HTERT RPE-1 (cell line): ENCODE measurements around the gene HBEGF.

ENCODE experiments used
- in situ Hi-C: fragments of 300-500 bp; cut with MboI; formaldehyde crosslinking; loops from 4 replicates; pipeline ENCODE4 v1.14.3; 2020; ENCODE audit warnings: low sequenced_read_pairs

The HBEGF gene

DNA sequence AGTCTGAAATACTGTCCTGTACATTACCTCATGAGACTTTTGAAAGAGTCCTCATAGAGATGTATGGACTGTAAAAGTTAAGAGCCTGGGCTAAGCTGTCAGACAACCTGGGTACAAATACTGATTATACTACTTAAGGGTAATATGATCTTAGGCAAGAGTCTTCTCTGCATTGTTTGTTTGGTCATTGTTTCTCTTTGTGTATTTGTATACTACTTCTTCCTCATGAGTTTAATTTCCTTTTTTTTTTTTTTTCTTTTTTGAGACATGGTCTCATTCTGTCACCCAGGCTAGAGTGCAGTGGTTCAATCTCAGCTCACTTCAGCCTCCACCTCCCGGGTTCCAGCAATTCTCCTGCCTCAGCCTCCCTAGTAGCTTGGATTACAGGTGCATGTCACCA lies 40.9 kb downstream of the HBEGF start:
- in situ Hi-C loops = no loop called here

DNA sequence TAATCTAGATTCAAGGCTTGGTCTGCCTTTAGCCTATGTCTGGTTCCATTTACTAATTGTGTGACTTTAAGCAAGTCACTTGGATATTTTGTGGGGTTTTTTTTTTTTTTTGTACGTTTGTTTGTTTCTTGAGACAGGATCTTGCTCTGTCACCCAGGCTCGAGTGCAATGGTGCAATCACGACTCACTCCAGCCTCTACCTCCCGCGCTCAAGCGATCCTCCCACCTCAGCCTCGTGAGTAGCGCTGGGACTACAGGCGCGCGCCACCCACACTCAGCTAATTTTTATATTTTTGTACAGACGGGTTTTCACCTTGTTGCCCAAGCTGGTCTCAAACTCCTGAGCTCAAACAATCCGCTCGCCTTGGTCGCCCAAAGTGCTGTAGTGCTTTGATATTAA lies 42.4 kb downstream of the HBEGF start:
- in situ Hi-C loops = no loop called here

DNA sequence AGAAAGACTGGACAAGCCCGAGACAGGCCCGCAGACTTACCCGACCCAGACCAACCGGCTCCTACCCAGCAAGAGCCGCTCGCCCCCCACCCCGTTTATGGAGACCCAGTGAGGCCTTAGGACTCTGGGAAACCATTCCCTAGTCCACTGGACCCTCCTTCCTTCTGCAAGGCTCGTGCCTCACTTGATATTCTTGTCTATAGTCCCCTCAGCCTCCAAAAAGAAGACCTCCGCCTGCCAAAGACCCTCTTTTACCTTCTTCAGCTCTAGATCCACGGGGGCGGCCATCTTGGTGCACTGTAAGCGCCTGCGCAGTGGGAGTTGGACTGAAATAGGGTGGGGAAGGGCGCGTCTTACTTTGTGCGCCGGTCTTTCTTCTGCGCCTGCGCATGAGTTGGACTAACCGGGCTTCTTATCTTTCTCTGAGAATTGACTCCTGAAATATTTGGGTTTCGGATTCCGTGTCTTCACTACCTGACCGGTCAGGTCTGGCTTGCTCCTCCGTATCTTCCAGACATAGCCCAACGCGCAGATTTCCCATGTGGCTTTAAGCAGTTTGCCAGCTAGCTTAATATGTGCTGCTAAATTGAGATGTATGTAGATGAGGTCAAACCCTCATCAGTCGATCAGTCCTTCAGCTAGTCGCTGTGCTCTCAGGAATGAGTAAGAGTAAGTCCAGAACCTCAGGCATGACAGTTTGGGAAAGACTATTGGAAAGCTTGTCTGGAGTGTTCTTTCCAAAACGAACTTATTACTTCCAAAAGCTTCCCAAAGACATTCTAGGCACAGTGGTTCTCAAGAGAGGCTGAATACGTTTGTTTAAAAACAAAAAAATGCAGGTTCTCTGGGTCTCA lies 43.4 kb downstream of the HBEGF start, which contains the start of gene PFDN1:
Gene PFDN1, minus strand, starts transcription at position 316 of the 854 bp plus-strand sequence. Its CDS starts 28 bp downstream, at position 288.
- in situ Hi-C loops = no loop called here

DNA sequence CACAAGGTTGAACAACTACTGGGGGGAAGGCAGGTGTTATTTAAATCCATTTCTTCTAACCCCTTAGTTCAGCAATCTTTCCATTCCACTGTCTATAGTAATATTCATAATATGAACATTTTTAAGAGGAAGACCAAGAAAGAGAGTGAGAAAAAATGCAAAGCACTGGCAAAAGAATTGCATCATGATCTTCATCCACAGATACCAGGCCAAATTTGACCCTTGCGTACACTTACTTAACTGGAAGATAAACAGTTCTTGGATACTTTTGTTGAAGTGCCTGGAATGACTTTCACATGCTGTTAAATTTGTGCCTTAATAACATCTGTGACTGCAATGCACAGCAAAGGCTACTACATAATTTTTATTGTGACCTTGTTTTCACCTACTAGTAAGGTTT lies 45.3 kb downstream of the HBEGF start:
- in situ Hi-C loops = no loop called here

DNA sequence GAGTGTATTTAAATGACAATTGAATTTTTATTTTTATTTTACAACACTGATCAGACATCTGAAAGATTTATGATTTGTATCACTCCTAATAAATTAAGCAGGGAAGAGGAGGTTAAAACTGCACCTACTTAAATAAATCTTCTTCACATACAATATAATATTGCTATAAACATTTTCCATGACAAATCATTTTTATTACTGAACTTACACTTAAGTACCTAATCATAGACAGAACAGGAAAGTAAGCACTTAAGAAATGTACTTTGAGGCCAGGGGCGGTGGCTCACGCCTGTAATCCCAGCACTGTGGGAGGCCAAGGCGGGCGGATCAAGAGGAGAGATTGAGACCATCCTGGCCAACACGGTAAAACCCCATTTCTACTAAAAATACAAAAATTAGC lies 47.3 kb downstream of the HBEGF start:
- in situ Hi-C loops = no loop called here

DNA sequence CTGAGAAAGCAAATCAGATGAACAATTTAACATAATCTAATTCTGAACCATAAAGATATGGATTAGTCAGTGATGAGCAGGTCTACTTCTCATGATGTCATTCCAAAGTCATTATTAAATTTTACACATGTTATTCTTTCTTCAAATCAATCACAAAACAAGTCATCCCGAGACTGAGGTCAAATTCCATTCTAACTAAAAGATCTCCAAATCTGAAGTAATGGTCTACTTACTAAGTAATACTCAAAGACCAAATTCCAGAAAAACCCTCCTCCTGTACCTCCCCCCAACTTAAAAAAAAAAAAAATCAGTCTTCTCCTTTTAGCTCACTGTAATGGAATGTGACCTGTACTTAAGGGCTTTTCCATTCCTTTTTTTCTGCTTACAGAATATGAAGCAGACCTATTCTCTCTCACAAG lies 48.2 kb downstream of the HBEGF start:
- in situ Hi-C loops = no loop called here

DNA sequence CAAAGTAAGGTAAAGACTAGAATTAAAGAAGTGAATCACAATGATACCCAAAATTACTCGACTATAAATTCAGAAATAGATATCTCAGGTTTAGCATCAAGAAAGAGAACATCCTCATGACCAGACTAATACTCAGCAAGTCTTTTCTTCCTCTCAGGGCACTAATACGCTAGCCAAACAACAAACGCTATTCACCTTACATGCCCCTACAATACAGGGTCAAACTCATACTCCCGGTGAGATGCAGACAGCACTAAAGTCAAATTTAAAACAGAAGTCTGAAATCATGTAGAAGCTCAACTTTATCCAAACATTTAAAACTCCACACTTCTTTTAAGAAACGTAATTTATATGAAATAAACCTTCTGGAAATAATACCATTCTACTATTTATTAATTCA lies 49.1 kb downstream of the HBEGF start:
- in situ Hi-C loops = no loop called here

DNA sequence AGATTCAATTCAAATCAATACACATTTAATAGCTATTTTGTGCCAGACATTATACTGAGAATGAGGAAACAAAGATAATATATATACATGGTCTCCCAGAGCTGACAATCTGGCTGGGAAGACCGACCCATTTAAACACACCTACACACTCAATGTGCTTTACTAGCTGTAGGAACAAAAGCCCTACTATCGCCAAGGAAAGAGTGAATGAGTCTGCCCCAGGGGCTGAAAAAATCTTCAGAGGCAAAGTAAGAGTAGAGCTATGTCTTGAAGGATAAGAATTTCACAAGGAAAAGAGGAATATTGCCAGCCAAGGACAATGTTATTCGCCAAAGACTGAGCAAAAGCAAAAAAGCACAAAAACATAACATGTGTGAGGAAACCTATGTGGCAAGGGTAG lies 50.1 kb downstream of the HBEGF start:
- in situ Hi-C loops = no loop called here

DNA sequence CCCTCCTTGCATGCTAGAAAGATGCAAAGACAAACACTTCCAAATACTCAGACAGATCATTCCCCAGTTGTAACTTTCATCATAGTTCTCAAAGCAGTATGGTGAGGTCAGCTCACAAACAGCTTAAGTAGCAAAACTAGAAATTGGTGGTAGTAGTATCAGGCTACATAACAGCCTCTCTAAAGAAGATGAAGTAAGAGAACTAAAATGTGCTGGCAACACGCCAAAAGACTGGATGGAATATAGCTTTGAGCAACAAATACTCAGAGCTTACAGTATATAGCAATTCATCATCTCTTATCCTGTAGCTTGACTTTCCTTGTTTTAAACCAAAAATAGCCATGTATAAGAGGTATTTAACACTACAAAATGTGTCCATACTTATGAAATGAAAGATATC lies 51.0 kb downstream of the HBEGF start:
- in situ Hi-C loops = no loop called here

DNA sequence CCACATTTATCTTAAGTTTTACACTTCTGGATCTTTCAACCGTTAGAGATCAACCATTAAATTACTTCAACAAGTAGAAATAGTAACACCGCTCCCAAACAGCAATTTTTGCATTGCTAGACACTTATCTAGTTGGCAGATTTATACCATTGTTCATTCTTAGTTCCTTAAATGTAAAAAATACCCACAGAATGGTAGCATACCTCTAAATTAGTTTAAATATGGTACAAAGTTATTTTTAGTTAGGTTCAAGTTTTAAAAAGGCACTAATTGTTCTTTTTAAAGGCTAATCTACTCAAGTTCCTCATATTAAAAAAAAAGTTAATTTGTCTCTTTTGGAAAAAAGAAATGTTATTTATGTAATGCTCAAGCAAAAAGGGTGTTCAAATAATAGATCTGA lies 51.6 kb downstream of the HBEGF start:
- in situ Hi-C loops = no loop called here

DNA sequence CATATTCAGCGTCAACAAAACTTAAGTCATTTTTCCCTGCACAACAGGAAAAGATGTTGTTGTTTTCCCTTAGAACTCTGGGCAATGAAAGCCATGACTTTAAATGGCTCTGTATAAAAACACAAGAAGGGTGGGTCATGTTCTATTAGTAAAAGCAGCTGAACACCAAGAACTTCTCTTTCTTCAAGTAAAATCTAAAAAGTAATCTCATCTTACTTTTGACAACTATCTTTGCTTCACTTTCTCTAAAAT lies 52.6 kb downstream of the HBEGF start:
- in situ Hi-C loops = no loop called here

DNA sequence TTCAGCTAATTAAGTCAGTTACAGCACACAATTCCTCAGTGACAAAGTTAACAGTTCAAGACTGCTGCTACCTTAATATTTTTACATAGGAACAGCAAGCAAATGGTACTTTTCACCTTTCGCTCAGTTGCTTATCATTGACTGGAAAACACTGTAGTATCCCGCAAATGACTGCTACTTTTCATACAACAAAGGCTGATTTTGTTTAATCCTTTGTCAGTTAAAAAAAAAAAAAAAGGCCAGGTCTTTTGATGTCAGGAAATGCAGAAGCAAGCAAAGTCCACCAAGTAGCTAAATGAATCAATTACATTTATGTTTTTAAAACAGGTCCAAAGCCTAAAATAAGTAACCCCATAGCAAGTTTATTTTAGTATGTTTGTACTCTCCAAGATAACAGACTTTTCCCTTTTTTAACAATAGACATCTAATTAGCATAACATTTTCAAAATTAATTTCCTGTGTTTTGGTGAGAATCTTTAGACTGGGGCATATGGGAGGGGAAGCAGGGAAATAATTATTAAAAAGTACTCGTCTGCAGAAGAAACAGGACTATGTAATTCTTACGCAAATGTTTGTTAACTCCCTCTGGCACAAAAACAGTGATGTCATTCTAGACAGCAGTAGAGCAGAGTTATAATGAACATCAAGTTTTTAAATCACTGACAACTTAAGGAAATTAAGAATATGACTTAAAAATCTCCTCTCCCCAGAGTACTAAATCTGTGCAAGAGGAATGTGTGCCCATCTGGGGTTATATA lies 53.1 kb downstream of the HBEGF start:
- in situ Hi-C loops = no loop called here

DNA sequence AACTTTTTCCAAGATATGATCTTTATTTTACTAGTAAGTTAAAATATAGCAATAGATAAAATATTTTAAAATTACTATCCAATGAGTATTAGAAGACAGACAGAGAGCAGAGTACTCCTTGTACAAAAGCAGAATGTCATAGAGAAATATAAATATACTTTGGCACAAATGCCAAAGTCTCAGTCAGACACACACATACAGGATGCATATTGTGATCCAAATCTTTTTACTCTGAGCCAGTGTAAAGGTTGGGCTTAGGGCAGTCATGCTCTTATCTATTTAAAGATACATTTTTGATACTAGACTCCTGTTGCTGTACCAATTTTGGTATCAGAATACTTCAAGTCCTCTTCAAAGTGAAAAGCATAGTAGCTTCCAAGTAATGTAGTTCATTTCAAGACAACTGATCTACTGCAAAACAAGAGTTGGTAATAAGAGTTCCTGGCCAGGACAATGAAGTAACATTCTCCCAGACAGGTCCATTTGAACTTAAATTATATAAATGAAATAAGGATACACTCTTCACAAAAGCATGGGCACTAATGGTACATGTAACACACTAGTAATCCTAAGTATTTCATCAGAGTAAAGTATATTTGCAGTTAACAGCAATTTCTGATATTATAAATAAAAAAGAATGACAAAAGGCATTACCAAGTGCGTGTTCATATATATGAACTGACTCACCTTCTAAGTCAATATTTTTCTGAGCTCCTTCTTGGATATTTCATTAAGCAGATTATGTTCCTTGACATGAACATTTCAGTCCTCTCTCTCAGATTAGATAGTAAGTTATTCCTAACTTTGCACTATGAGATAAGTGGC lies 54.0 kb downstream of the HBEGF start:
- in situ Hi-C loops = no loop called here

DNA sequence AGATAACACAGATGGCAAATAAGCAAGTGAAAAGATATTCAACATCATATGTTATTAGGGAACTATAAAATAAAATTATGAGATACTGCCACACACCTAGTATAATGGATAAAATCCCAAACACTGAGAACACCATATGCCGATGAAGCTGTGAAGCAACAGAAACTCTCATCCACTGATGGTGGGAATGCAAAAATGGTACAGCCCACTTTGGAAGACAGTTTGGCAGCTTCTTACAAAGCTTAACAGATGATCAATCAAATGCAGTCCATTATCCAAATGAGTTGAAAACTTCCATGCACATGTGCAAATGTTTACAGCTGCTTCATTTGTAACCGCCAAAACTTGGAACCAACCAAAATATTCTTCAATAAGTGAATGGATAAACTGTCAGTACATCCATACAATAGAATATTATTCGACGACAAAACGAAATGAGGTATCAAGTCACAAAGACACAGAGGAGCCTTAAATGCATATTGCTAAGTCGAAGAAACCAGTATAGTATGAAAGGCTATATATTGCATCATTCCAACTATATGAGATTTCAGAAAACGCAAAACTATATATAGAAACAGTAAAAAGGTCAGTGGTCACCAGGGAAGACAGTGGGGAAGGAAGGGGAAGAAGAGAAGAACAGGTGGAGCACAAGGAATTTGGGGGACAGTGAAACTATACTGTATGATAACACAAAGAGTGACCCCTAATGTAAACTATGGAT lies 58.4 kb downstream of the HBEGF start:
- in situ Hi-C loops = no loop called here

DNA sequence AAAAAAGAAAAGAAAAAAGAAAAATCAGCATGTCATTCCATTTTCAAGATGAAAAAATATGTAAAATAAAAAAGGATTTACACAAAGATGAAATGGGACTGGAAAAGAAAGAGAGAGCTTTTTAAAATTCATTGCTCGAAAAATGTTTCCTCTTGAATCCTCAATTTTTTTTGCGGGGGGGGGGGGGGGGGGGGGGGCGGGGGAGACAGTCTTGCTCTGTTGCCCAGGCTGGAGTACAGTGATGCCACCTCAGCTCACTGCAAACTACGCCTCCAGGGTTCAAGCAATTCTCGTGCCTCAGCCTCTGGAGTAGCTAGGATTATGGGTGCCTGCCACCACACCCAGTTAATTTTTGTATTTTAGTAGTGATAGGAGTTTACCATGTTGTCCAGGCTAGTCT lies 60.0 kb downstream of the HBEGF start:
- in situ Hi-C loops = no loop called here

DNA sequence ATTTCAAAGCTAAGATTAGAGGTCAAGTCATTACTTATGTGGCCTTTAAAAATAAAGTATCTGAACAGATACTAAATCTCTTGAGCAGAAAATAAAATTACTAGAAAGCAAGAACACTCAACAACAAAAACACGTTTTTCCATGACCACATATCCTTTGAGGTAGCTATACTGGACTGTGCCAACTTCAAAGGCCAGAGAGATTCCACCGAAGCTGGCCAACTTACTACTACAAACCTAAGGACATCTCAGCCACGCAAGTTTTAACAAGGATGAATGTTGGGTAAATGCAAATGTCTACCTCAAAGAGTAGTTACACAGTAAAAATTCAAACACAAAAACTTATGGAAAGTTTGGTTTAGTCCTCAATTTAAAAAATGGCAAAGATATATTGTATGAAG lies 62.4 kb downstream of the HBEGF start:
- in situ Hi-C loops = no loop called here
